HEK293 (cell line): ENCODE measurements around the gene ANO3.

Source experiments
- MYNN ChIP-seq: fragments of 450-650 bp; formaldehyde crosslinking; IDR thresholded peaks from 2 replicates; pipeline ENCODE4 v1.5.1; 2016; ENCODE audit warnings: missing biosample characterization, missing genetic modification characterization, borderline replicate concordance
- ZNF624 ChIP-seq: fragments of 450-650 bp; formaldehyde crosslinking; IDR thresholded peaks from 2 replicates; pipeline ENCODE4 v1.5.1; 2017; ENCODE audit warnings: missing biosample characterization, missing genetic modification characterization
- TF ChIP-seq, protein P1 (sequence below): fragments of 450-650 bp; formaldehyde crosslinking; IDR thresholded peaks from 2 replicates; pipeline ENCODE4 v1.5.1; 2016; ENCODE audit warnings: missing biosample characterization, missing genetic modification characterization
- TF ChIP-seq, protein P2 (sequence below): fragments of 450-650 bp; formaldehyde crosslinking; IDR thresholded peaks from 2 replicates; pipeline ENCODE4 v1.5.1; 2017; ENCODE audit warnings: missing biosample characterization, missing genetic modification characterization
- TF ChIP-seq, protein P3 (sequence below): fragments of 450-650 bp; formaldehyde crosslinking; IDR thresholded peaks from 2 replicates; pipeline ENCODE4 v1.5.1; 2016; ENCODE audit warnings: missing biosample characterization, missing genetic modification characterization

DNA sequence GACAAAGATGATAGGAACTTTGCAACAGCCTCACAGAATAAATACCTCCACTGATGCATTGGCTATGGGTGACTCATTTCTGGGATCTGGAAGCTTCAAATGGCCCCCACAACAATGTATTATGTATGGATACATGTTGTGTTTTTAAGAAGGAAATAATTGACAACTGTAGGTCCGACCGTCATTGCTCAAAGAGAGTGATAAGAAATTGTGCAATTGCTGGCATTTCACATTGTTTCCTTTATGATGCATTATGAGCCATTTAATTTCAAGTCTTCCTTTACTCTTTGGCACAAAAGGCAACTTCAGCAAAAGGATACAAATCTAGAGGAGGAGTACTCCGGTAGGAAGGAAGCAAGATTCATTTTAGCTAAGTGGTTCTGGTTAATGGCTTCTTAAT is 2.0 kb downstream of the ANO3 start:
- TF ChIP-seq, protein P1, sequence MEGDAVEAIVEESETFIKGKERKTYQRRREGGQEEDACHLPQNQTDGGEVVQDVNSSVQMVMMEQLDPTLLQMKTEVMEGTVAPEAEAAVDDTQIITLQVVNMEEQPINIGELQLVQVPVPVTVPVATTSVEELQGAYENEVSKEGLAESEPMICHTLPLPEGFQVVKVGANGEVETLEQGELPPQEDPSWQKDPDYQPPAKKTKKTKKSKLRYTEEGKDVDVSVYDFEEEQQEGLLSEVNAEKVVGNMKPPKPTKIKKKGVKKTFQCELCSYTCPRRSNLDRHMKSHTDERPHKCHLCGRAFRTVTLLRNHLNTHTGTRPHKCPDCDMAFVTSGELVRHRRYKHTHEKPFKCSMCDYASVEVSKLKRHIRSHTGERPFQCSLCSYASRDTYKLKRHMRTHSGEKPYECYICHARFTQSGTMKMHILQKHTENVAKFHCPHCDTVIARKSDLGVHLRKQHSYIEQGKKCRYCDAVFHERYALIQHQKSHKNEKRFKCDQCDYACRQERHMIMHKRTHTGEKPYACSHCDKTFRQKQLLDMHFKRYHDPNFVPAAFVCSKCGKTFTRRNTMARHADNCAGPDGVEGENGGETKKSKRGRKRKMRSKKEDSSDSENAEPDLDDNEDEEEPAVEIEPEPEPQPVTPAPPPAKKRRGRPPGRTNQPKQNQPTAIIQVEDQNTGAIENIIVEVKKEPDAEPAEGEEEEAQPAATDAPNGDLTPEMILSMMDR (tag by site-specific recombination): no peak
- TF ChIP-seq ZNF624 (no peak), MYNN (tag by site-specific recombination) (no peak)
- TF ChIP-seq, protein P2, sequence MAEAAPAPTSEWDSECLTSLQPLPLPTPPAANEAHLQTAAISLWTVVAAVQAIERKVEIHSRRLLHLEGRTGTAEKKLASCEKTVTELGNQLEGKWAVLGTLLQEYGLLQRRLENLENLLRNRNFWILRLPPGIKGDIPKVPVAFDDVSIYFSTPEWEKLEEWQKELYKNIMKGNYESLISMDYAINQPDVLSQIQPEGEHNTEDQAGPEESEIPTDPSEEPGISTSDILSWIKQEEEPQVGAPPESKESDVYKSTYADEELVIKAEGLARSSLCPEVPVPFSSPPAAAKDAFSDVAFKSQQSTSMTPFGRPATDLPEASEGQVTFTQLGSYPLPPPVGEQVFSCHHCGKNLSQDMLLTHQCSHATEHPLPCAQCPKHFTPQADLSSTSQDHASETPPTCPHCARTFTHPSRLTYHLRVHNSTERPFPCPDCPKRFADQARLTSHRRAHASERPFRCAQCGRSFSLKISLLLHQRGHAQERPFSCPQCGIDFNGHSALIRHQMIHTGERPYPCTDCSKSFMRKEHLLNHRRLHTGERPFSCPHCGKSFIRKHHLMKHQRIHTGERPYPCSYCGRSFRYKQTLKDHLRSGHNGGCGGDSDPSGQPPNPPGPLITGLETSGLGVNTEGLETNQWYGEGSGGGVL (tag by site-specific recombination): no peak
- TF ChIP-seq, protein P3, sequence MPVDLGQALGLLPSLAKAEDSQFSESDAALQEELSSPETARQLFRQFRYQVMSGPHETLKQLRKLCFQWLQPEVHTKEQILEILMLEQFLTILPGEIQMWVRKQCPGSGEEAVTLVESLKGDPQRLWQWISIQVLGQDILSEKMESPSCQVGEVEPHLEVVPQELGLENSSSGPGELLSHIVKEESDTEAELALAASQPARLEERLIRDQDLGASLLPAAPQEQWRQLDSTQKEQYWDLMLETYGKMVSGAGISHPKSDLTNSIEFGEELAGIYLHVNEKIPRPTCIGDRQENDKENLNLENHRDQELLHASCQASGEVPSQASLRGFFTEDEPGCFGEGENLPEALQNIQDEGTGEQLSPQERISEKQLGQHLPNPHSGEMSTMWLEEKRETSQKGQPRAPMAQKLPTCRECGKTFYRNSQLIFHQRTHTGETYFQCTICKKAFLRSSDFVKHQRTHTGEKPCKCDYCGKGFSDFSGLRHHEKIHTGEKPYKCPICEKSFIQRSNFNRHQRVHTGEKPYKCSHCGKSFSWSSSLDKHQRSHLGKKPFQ (tag by site-specific recombination): no peak
